Measurements from ENCODE around the gene MITF. TPM values are rescaled to one million over a fixed set of nuclear protein-coding genes. Genes with fewer than 3 reads are reported as not detected.

Gene MITF
- total RNA-seq, 1 donor from 2014 or later = 57.7 TPM

- H3K9me3 ChIP-seq = no peaks in the 10 kb centered on the region
- intact Hi-C loops (cut with DNase I) = no loop called here
- no peaks in the 10 kb centered on the region for H3K27me3 ChIP-seq
- H3K27ac ChIP-seq = peak overlapping the region; percentile 79
- H3K4me1 ChIP-seq = peaks cover 43% of the 10 kb centered on the region
- DNase-seq (ENCODE audit: extremely low spot score in 2 of 2) = no peak
- TF ChIP-seq CTCF (IDR thresholded peaks at IDR 0.05) (no peak), POLR2AphosphoS5 (IDR thresholded peaks at IDR 0.05; ENCODE audit: insufficient read depth in 1 of 2, low read depth in 1 of 2) (peak in 1 of 2 donors; percentile 43)
- H3K36me3 ChIP-seq = no peaks in the 10 kb centered on the region
- no peak overlapping the region for H3K4me3 ChIP-seq
Measured at GRCh38 chr3:69751074-69751476, 11.8 kb downstream of the MITF start.

GRCh38 chr3:69752241-69752640 is 13.0 kb downstream of the MITF start:
- H3K4me1 ChIP-seq = peaks cover 43% of the 10 kb centered on the region
- intact Hi-C loops (cut with DNase I) = no loop called here

GRCh38 chr3:69753179-69753775 is 14.0 kb downstream of the MITF start:
- no peaks in the 10 kb centered on the region for H3K36me3 ChIP-seq
- intact Hi-C loops (cut with DNase I) = no loop called here
- peak overlapping the region; percentile 79 for H3K27ac ChIP-seq
- DNase-seq (ENCODE audit: extremely low spot score in 2 of 2) = no peak
- H3K9me3 ChIP-seq = no peaks in the 10 kb centered on the region
- H3K4me1 ChIP-seq = peaks cover 36% of the 10 kb centered on the region
- TF ChIP-seq POLR2A (IDR thresholded peaks at IDR 0.05) (no peak), CTCF (IDR thresholded peaks at IDR 0.05) (no peak), POLR2AphosphoS5 (IDR thresholded peaks at IDR 0.05; ENCODE audit: insufficient read depth in 1 of 2, low read depth in 1 of 2) (no peak)
- no peaks in the 10 kb centered on the region for H3K27me3 ChIP-seq
- H3K4me3 ChIP-seq = no peak overlapping the region

More at GRCh38 chr3:69752241-69752640, 13.0 kb downstream of the MITF start:
- TF ChIP-seq POLR2A (IDR thresholded peaks at IDR 0.05) (no peak), POLR2AphosphoS5 (IDR thresholded peaks at IDR 0.05; ENCODE audit: insufficient read depth in 1 of 2, low read depth in 1 of 2) (no peak), CTCF (IDR thresholded peaks at IDR 0.05) (no peak)
- no peaks in the 10 kb centered on the region for H3K27me3 ChIP-seq
- peak overlapping the region; percentile 79 for H3K27ac ChIP-seq
- H3K4me3 ChIP-seq = no peak overlapping the region
- no peaks in the 10 kb centered on the region for H3K9me3 ChIP-seq
- no peaks in the 10 kb centered on the region for H3K36me3 ChIP-seq
- no peak for DNase-seq (ENCODE audit: extremely low spot score in 2 of 2)

GRCh38 chr3:69755795-69756194 is 16.5 kb downstream of the MITF start:
- Histone ChIP-seq H3K4me3 (no peak overlapping the region), H3K9me3 (no peaks in the 10 kb centered on the region), H3K36me3 (no peaks in the 10 kb centered on the region), H3K4me1 (peaks cover 49% of the 10 kb centered on the region), H3K27me3 (no peaks in the 10 kb centered on the region), H3K27ac (peak overlapping the region; percentile 7)
- TF ChIP-seq POLR2AphosphoS5 (IDR thresholded peaks at IDR 0.05; ENCODE audit: insufficient read depth in 1 of 2, low read depth in 1 of 2) (no peak), POLR2A (IDR thresholded peaks at IDR 0.05) (no peak), CTCF (IDR thresholded peaks at IDR 0.05) (no peak)
- intact Hi-C loops (cut with DNase I) = no loop called here
- no peak for DNase-seq (ENCODE audit: extremely low spot score in 2 of 2)

- H3K27ac ChIP-seq = peak overlapping the region; percentile 72
- intact Hi-C loops (cut with DNase I) = no loop called here
- no peaks in the 10 kb centered on the region for H3K27me3 ChIP-seq
- H3K9me3 ChIP-seq = no peaks in the 10 kb centered on the region
- DNase-seq (ENCODE audit: extremely low spot score in 2 of 2) = no peak
- no peak for TF ChIP-seq POLR2A (IDR thresholded peaks at IDR 0.05)
- peak in 1 of 2 donors; percentile 43 for TF ChIP-seq POLR2AphosphoS5 (IDR thresholded peaks at IDR 0.05; ENCODE audit: insufficient read depth in 1 of 2, low read depth in 1 of 2)
- H3K4me3 ChIP-seq = no peak overlapping the region
- H3K36me3 ChIP-seq = no peaks in the 10 kb centered on the region
- peaks cover 74% of the 10 kb centered on the region for H3K4me1 ChIP-seq
Measured at GRCh38 chr3:69761896-69762767, 22.9 kb downstream of the MITF start.
